H7 (cell line): Measurements from ENCODE around the gene RAD51B. TPM values are rescaled to one million over a fixed set of nuclear protein-coding genes. Genes with fewer than 3 reads are reported as not detected.

Experiments
- DNase-seq: peaks from one replicate; pipeline ENCODE4 v3.0.0; 2012
- H3K27me3 ChIP-seq: 2 replicates; pipeline ENCODE4 v1.6.0; 2011; ENCODE audit warnings: mild to moderate bottlenecking, low read length; ENCODE audit not compliant: control insufficient read depth, insufficient read depth
- H3K36me3 ChIP-seq: replicated peaks from 2 replicates; pipeline ENCODE4 v1.5.1; 2011; ENCODE audit warnings: low read length; ENCODE audit not compliant: control insufficient read depth, insufficient read depth
- H3K4me3 ChIP-seq: 2 replicates; pipeline ENCODE4 v1.5.1; 2011; ENCODE audit warnings: low read depth, mild to moderate bottlenecking, control low read depth, low read length, moderate library complexity; ENCODE audit not compliant: insufficient read depth
- total RNA-seq: library from RNA; depleted of rRNA; stranded (reverse); fragments of >200 nt; shearing (Covaris generic); gene quantifications from 2 replicates; pipeline ENCODE4 v1.2.3, GENCODE V29; 2014

The RAD51B gene
- total RNA-seq, 1 experiment from 2014 or later: 9.6 TPM

GRCh38 chr14:68542346-68542745 lies 722.8 kb downstream of the RAD51B start:
- H3K27me3 ChIP-seq: no peaks in the 10 kb centered on the region
- no peak for DNase-seq
- no peaks in the 10 kb centered on the region for H3K36me3 ChIP-seq
- H3K4me3 ChIP-seq: no peak overlapping the region

GRCh38 chr14:68543516-68543915 lies 723.9 kb downstream of the RAD51B start:
- no peak overlapping the region for H3K4me3 ChIP-seq
- no peaks in the 10 kb centered on the region for H3K27me3 ChIP-seq
- DNase-seq: no peak
- H3K36me3 ChIP-seq: no peaks in the 10 kb centered on the region

GRCh38 chr14:68544081-68544892 lies 724.7 kb downstream of the RAD51B start:
- H3K4me3 ChIP-seq: no peak overlapping the region
- no peak for DNase-seq
- no peaks in the 10 kb centered on the region for H3K27me3 ChIP-seq
- H3K36me3 ChIP-seq: no peaks in the 10 kb centered on the region

GRCh38 chr14:68546839-68547238 lies 727.3 kb downstream of the RAD51B start:
- DNase-seq: no peak
- Histone ChIP-seq H3K27me3 (no peaks in the 10 kb centered on the region; the same call in 1 of the 2 replicates), H3K36me3 (no peaks in the 10 kb centered on the region), H3K4me3 (no peak overlapping the region)

- H3K27me3 ChIP-seq: no peaks in the 10 kb centered on the region; the same call in 1 of the 2 replicates
- no peak for DNase-seq
- H3K36me3 ChIP-seq: no peaks in the 10 kb centered on the region
- H3K4me3 ChIP-seq: no peak overlapping the region
Observed at GRCh38 chr14:68547305-68548193, 728.0 kb downstream of the RAD51B start.

GRCh38 chr14:68548194-68549076 lies 728.9 kb downstream of the RAD51B start:
- Histone ChIP-seq H3K36me3 (no peaks in the 10 kb centered on the region), H3K4me3 (no peak overlapping the region), H3K27me3 (no peaks in the 10 kb centered on the region; the same call in 1 of the 2 replicates)
- peak; percentile 70 for DNase-seq

- Histone ChIP-seq H3K36me3 (no peaks in the 10 kb centered on the region), H3K27me3 (no peaks in the 10 kb centered on the region; the same call in 1 of the 2 replicates), H3K4me3 (no peak overlapping the region)
- no peak for DNase-seq
Observed at GRCh38 chr14:68550338-68550715, 730.7 kb downstream of the RAD51B start.

GRCh38 chr14:68551045-68551683 lies 731.6 kb downstream of the RAD51B start:
- Histone ChIP-seq H3K4me3 (no peak overlapping the region), H3K36me3 (no peaks in the 10 kb centered on the region), H3K27me3 (no peaks in the 10 kb centered on the region; the same call in 1 of the 2 replicates)
- no peak for DNase-seq

- H3K36me3 ChIP-seq: no peaks in the 10 kb centered on the region
- H3K4me3 ChIP-seq: no peak overlapping the region
- no peaks in the 10 kb centered on the region; the same call in 1 of the 2 replicates for H3K27me3 ChIP-seq
- no peak for DNase-seq
Observed at GRCh38 chr14:68552075-68552474, 732.5 kb downstream of the RAD51B start.

GRCh38 chr14:68552602-68553001 lies 733.0 kb downstream of the RAD51B start:
- Histone ChIP-seq H3K36me3 (no peaks in the 10 kb centered on the region), H3K27me3 (no peaks in the 10 kb centered on the region; the same call in 1 of the 2 replicates), H3K4me3 (no peak overlapping the region)
- no peak for DNase-seq

GRCh38 chr14:68553311-68553710 lies 733.7 kb downstream of the RAD51B start:
- DNase-seq: no peak
- H3K36me3 ChIP-seq: no peaks in the 10 kb centered on the region
- no peaks in the 10 kb centered on the region; the same call in 1 of the 2 replicates for H3K27me3 ChIP-seq
- H3K4me3 ChIP-seq: no peak overlapping the region

GRCh38 chr14:68554231-68554630 lies 734.7 kb downstream of the RAD51B start:
- no peak for DNase-seq
- no peaks in the 10 kb centered on the region for H3K36me3 ChIP-seq
- no peaks in the 10 kb centered on the region; the same call in 1 of the 2 replicates for H3K27me3 ChIP-seq
- no peak overlapping the region for H3K4me3 ChIP-seq

- Histone ChIP-seq H3K36me3 (no peaks in the 10 kb centered on the region), H3K27me3 (no peaks in the 10 kb centered on the region), H3K4me3 (no peak overlapping the region)
- no peak for DNase-seq
Observed at GRCh38 chr14:68556253-68556652, 736.7 kb downstream of the RAD51B start.
